Measurements from ENCODE around the gene SZT2. TPM values are rescaled to one million over a fixed set of nuclear protein-coding genes. Genes with fewer than 3 reads are reported as not detected.
"Not testable (repeated sequence)": the region's sequence is repeated elsewhere in the genome, so short reads cannot be mapped to it uniquely, and the experiment has no call there.

Gene SZT2
- total RNA-seq, 3 donors from 2014 or later: 29.1 to 49.2 (median 44.3) TPM

DNA sequence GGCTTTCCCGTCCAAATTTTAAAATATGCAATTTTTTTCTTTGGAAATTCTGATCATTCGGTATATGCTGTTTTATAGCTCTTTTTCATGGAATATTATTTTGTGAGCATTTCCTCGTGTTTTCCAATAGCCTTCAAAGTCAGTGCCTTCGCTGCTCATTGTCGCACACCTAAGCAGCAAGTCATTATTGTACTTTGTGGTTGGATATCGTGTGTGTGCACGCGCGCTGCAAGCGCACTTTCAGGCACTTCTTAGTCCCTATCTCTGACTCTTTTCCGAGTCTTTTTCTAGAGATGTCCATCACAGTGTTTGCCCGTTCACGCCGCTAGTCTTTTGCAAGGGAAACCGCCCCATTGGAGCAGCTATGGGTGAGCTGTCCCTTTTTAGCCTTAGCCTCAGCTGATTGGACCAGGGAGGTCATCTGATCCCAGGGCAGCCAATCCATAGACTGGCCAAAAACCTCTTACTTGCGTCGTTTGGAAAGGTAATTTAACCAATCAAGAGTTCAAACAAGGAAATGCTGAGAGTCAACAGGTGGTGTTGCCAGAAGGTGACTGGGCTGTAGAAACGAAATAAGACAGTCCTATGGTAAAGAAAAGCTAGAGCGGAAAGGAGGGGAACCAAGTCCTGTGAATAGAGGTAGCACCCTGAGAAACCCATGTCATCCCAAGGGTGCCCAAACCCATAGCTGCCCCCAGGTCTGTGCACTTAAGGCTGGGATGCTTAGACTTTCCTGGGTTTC is 64.7 kb downstream of the SZT2 start:
- no peaks in the 10 kb centered on the region for H3K4me1 ChIP-seq
- peak overlapping the region; percentile 57 to 87 (median 74) for H3K4me3 ChIP-seq
- peak; percentile 71 to 79 for DNase-seq (ENCODE audit: low spot score in 2 of 2)
- no peaks in the 10 kb centered on the region for H3K27me3 ChIP-seq
- no peaks in the 10 kb centered on the region for H3K36me3 ChIP-seq
- no peaks in the 10 kb centered on the region for H3K9me3 ChIP-seq
- intact Hi-C loops (cut with DNase I; ENCODE audit: low total_unique reads): no loop called here
- TF ChIP-seq POLR2A (IDR thresholded peaks at IDR 0.05) (no peak), POLR2AphosphoS5 (IDR thresholded peaks at IDR 0.05) (peak in 1 of 3 donors; percentile 40)
- TF ChIP-seq, protein P1, sequence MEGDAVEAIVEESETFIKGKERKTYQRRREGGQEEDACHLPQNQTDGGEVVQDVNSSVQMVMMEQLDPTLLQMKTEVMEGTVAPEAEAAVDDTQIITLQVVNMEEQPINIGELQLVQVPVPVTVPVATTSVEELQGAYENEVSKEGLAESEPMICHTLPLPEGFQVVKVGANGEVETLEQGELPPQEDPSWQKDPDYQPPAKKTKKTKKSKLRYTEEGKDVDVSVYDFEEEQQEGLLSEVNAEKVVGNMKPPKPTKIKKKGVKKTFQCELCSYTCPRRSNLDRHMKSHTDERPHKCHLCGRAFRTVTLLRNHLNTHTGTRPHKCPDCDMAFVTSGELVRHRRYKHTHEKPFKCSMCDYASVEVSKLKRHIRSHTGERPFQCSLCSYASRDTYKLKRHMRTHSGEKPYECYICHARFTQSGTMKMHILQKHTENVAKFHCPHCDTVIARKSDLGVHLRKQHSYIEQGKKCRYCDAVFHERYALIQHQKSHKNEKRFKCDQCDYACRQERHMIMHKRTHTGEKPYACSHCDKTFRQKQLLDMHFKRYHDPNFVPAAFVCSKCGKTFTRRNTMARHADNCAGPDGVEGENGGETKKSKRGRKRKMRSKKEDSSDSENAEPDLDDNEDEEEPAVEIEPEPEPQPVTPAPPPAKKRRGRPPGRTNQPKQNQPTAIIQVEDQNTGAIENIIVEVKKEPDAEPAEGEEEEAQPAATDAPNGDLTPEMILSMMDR (IDR thresholded peaks at IDR 0.05): peak in 2 of 3 donors; percentile 24 to 44
- H3K27ac ChIP-seq: peak overlapping the region; percentile 92 to 96

DNA sequence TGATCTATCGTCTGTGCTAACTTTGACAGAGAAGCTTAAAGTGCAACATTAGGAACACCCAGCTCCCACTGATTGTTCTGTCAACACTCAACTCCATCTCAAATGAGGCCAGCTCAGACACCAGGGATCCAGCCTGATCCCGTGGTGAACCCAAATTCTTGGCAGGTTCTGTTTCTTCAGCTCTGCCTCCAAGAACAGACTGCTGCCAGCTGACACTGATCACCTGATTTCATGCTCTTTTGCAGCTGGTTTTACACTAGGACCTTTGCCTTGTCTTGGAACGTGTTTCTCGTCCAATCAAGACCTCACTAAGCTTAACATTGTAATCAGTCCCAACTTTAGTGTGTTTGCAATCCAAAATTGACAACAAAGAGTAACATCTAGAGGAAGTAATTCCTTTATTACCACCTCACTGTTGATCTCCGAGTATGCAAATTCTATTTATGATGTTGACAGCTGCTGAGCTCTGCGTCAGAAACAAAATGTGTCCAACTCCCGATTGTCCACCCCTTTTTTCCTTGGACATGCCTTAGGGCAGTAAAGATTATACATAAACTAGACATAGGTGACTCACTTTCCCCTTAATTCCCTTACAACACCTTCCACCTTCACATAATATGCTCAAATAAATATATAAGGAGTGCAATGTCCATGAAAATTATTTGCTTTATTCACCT is 65.7 kb downstream of the SZT2 start:
- TF ChIP-seq POLR2AphosphoS5 (IDR thresholded peaks at IDR 0.05) (no peak), POLR2A (IDR thresholded peaks at IDR 0.05) (no peak)
- TF ChIP-seq, protein P1 (IDR thresholded peaks at IDR 0.05): no peak
- intact Hi-C loops (cut with DNase I; ENCODE audit: low total_unique reads): no loop called here
- no peak for DNase-seq (ENCODE audit: low spot score in 2 of 2)
- Histone ChIP-seq H3K27me3 (no peaks in the 10 kb centered on the region), H3K36me3 (no peaks in the 10 kb centered on the region), H3K4me1 (no peaks in the 10 kb centered on the region), H3K27ac (no peak overlapping the region), H3K9me3 (no peaks in the 10 kb centered on the region), H3K4me3 (no peak overlapping the region)

DNA sequence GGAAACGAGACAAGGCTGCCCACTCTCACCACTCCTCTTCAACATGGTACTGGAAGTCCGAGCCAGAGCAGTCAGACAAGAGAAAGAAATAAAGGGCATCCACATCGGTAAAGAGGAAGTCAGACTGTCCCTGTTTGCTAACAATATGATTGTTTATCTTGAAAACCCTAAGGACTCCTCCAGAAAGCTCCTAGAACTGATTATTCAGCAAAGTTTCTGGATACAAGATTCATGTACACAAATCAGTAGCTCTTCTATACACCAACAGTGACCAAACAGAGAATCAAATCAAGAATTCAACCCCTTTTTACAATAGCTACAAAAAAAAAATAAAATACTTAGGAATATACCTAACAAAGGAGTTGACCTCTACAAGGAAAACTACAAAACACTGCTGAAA is 68.7 kb downstream of the SZT2 start:
- intact Hi-C loops (cut with DNase I; ENCODE audit: low total_unique reads); H3K27me3 ChIP-seq; H3K36me3 ChIP-seq; H3K27ac ChIP-seq; H3K4me1 ChIP-seq; DNase-seq (ENCODE audit: low spot score in 2 of 2); H3K4me3 ChIP-seq; H3K9me3 ChIP-seq: not testable (repeated sequence)

DNA sequence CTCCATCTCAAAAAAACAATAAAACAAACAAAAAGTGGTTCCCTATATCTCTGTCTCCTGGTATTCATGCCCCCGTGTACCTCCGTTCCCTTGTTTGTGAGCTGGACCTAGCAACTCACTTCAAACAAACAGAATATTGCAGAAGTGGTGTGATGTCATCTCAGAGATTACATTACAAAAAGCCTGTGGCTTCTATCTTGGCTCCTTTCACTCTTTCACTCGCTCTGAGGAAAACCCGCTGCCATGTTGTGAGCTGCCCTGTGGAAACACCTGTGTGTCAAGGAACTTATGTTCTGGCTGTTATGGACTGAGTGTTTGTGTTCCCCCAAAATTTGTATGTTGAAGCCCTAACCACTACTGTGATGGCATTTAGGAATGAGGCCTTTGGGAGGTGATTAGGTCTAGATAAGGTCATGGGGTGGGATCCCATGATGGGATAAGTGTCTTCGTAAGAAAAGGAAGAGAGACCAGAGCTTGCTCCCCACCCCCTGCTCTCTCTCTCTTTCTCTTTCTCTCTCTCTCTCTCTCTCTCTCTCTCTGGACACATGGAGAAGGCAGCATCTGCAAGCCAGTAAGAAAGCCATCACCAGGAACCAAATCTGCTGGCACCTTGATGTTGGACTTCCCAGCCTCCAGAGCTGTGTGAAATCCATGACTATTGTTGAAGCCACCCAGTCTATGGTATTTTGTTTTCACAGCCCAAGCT is 71.4 kb downstream of the SZT2 start:
- Histone ChIP-seq H3K27ac (no peak overlapping the region), H3K36me3 (no peaks in the 10 kb centered on the region), H3K27me3 (no peaks in the 10 kb centered on the region), H3K9me3 (no peaks in the 10 kb centered on the region), H3K4me3 (no peak overlapping the region), H3K4me1 (no peaks in the 10 kb centered on the region)
- DNase-seq (ENCODE audit: low spot score in 2 of 2): no peak
- intact Hi-C loops (cut with DNase I; ENCODE audit: low total_unique reads): no loop called here
- no peak for TF ChIP-seq POLR2A (IDR thresholded peaks at IDR 0.05)
- TF ChIP-seq, protein P1 (IDR thresholded peaks at IDR 0.05): no peak
- TF ChIP-seq POLR2AphosphoS5 (IDR thresholded peaks at IDR 0.05): no peak

DNA sequence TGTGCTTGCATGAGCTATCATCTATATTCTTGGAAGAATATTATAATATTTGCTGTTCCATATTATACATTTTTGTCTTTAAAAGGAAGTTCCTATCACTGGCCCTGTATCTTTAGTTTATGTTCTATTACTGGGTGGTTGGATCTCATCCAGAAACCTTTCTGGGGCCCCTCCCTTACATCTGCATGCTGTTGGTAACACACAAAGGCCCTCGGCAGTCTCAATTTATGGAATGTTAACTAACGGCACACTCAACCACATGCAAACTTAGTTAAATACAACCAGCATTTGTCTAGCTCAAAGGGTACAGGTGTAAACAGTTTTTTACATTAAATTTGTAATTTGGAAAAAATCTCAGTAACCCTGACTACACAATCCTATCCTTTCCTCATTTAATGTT is 73.8 kb downstream of the SZT2 start:
- Histone ChIP-seq H3K27me3 (no peaks in the 10 kb centered on the region), H3K4me1 (no peaks in the 10 kb centered on the region), H3K36me3 (no peaks in the 10 kb centered on the region), H3K9me3 (no peaks in the 10 kb centered on the region), H3K4me3 (no peak overlapping the region), H3K27ac (no peak overlapping the region)
- DNase-seq (ENCODE audit: low spot score in 2 of 2): no peak
- TF ChIP-seq, protein P1 (IDR thresholded peaks at IDR 0.05): no peak
- TF ChIP-seq POLR2AphosphoS5 (IDR thresholded peaks at IDR 0.05) (no peak), POLR2A (IDR thresholded peaks at IDR 0.05) (no peak)
- intact Hi-C loops (cut with DNase I; ENCODE audit: low total_unique reads): no loop called here

Measured in breast epithelium (tissue), 4 donors.